GM12875 (cell line): Measurements from ENCODE around the gene EGFLAM.

Source experiments
- H3K4me3 ChIP-seq: one replicate; pipeline ENCODE4 v1.5.1; 2011; ENCODE audit warnings: low read depth, low read length, control low read depth
- CTCF ChIP-seq: IDR thresholded peaks from 2 replicates; pipeline ENCODE4 v1.5.1; 2011; ENCODE audit warnings: low read depth, mild to moderate bottlenecking, control low read depth, inconsistent platforms, low read length, moderate library complexity, borderline replicate concordance; ENCODE audit not compliant: insufficient read depth

EGFLAM gene

GRCh38 chr5:38339446-38339845 lies 81.1 kb downstream of the EGFLAM start:
- H3K4me3 ChIP-seq: no peak overlapping the region

DNA sequence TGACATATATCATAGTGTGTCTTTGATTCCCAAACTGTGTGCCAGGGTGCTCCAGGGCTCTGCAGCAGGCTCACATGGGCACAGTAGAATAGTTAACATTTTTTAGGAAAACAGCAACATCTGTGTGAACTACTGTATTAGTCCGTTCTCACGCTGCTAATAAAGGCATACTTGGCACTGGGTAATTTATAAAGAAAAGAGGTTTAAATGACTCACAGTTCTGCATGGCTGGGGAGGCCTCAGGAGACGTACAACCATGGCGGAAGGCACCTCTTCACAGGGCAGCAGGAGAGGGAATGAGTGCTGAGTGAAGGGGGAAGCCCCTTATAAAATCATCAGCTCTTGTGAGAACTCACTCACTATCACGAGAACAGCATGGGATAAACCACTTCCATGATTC lies 82.7 kb downstream of the EGFLAM start:
- no peak overlapping the region for H3K4me3 ChIP-seq
- TF ChIP-seq CTCF: no peak

More at GRCh38 chr5:38339446-38339845, 81.1 kb downstream of the EGFLAM start:
- TF ChIP-seq CTCF: no peak

DNA sequence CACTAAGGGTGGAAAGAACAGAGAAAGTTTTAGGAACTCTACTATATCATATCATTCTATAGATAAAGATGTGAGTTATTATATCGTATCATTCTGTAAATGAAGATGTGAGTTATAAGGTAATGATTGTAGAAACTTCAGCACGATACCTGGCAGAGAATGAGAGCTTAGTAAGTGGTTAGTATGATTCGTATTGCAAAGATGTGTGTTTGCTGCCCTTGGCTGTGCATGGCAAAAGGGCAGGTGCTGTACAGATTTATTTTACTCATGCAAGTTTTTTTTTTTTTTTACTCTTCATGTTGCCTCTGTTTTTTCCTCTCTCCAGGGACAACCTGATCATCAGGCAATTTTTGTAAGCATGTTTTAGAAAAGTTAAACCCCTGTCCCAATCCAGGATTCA lies 83.3 kb downstream of the EGFLAM start:
- no peak for TF ChIP-seq CTCF
- no peak overlapping the region for H3K4me3 ChIP-seq

GRCh38 chr5:38342261-38342660 lies 83.9 kb downstream of the EGFLAM start:
- no peak for TF ChIP-seq CTCF
- no peak overlapping the region for H3K4me3 ChIP-seq

GRCh38 chr5:38344891-38345290 lies 86.5 kb downstream of the EGFLAM start:
- TF ChIP-seq CTCF: no peak

DNA sequence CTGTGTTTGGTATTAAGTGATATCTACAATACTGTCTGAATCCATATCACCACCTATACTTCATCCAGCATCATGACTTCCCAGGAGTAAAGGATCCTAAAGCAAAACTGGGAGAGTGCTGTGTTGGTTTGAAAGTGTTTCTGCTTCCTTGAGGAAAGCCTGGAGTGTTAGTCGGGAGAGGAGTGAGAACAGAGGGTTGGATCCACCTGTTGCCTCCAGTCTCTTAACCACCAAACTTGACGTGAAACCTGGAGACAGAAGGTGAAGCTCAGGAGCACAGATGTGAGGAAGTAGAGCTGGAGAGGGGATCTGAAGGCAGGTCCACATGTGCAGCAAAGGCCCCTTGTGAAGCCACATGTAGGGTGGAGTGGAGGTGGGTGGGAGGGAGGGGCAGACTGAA lies 88.2 kb downstream of the EGFLAM start:
- no peak overlapping the region for H3K4me3 ChIP-seq
- TF ChIP-seq CTCF: no peak

More at GRCh38 chr5:38344891-38345290, 86.5 kb downstream of the EGFLAM start:
- no peak overlapping the region for H3K4me3 ChIP-seq

DNA sequence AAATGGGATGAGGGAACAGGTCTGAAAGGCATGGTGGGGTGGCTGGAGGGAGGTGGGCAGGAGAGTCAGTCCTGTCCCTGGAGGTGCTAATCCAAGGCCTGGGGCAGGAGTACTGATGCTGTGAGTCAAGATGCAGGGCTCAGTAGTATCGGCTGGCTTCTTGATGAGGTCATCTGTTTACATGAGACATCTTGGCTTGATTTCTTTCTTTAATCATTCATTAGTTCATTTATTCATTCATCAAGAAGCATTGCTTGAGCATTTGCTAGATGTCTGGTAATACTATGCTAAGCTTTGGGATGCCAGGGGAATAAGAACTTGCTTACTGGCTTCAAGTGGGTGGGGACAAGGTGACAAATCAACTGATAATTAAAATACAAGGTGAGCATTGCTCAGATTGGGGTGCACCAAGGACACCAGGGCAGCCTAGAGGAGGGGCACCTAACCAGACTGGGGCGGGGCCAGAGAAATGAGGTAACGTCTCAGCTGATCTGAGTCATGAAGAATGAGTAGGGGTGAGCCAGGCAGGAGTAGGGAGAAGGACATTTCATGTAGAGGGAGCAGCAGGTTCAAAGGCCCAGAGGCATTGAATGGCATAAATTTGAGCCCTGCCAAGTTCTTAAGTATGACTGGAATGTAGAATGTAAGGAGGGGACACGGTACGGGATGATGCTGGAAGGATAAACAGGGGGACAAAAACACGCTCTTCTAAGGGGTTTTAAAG lies 88.8 kb downstream of the EGFLAM start:
- no peak overlapping the region for H3K4me3 ChIP-seq
- TF ChIP-seq CTCF: no peak
